HEK293 (cell line): Measurements from ENCODE around the gene BNC1.

Experiments
- CTCF ChIA-PET: fragments of 350-600 bp; formaldehyde crosslinking; extraction: SDS; loops from one replicate; lab custom pipeline; 2021; ENCODE audit warnings: antibody characterized with exemption; lab: Yijun Ruan, JAX
- POLR2A ChIA-PET: fragments of 300-600 bp; formaldehyde crosslinking; extraction: SDS; loops from one replicate; lab custom pipeline; 2020; ENCODE audit warnings: antibody characterized with exemption, inconsistent platforms; lab: Yijun Ruan, JAX
- H3K27ac ChIP-seq: fragments of 200-500 bp; sonication (Bioruptor generic); 2 replicates; pipeline ENCODE4 v1.5.1; 2014; ENCODE audit warnings: low read depth, low read length, control low read depth, inconsistent platforms; ENCODE audit errors: extremely low read depth
- H3K36me3 ChIP-seq, 2 experiments: fragments of 200-500 bp in 1 of 2; sonication (Bioruptor generic) in 1 of 2; 1 replicate in 1 of 2; 2 replicates in 1 of 2; pipeline ENCODE4 v1.5.1; 2014 to 2017; ENCODE audit warnings: inconsistent platforms in 2 of 2, low read length in 2 of 2; ENCODE audit not compliant: control insufficient read depth in 2 of 2, insufficient read depth in 1 of 2
- H3K4me1 ChIP-seq: fragments of 200-500 bp; sonication (Bioruptor generic); 2 replicates; pipeline ENCODE4 v1.5.1; 2014; ENCODE audit warnings: mild to moderate bottlenecking, low read length, inconsistent platforms; ENCODE audit not compliant: control insufficient read depth, insufficient read depth
- H3K4me3 ChIP-seq: 2 replicates; pipeline ENCODE4 v1.5.1; 2011; ENCODE audit warnings: low read depth, mild to moderate bottlenecking, control low read depth, low read length, moderate library complexity
- H3K9me3 ChIP-seq: fragments of 200-500 bp; sonication (Bioruptor generic); 2 replicates; pipeline ENCODE4 v1.5.1; 2014; ENCODE audit warnings: low read depth, low read length, inconsistent platforms; ENCODE audit not compliant: control insufficient read depth, insufficient read depth
- EGR2 ChIP-seq: fragments of 450-650 bp; formaldehyde crosslinking; IDR thresholded peaks from 2 replicates; pipeline ENCODE4 v1.5.1; 2016; ENCODE audit warnings: low read depth, missing biosample characterization, missing genetic modification characterization
- SP7 ChIP-seq: fragments of 450-650 bp; formaldehyde crosslinking; IDR thresholded peaks from 2 replicates; pipeline ENCODE4 v1.5.1; 2016; ENCODE audit warnings: missing biosample characterization, missing genetic modification characterization
- TRIM28 ChIP-seq: IDR thresholded peaks from 2 replicates; pipeline ENCODE4 v1.6.1; 2011; ENCODE audit warnings: low read length, control low read depth, borderline replicate concordance
- ZIC2 ChIP-seq: fragments of 450-650 bp; formaldehyde crosslinking; IDR thresholded peaks from 2 replicates; pipeline ENCODE4 v1.5.1; 2016; ENCODE audit warnings: missing biosample characterization, missing genetic modification characterization
- ZNF184 ChIP-seq: fragments of 450-650 bp; IDR thresholded peaks from 2 replicates; pipeline ENCODE4 v1.5.1; 2018; ENCODE audit warnings: missing biosample characterization, mild to moderate bottlenecking, missing genetic modification characterization
- ZNF19 ChIP-seq: fragments of 450-650 bp; formaldehyde crosslinking; IDR thresholded peaks from 2 replicates; pipeline ENCODE4; 2016; ENCODE audit warnings: missing biosample characterization, missing genetic modification characterization, low read depth
- ZNF214 ChIP-seq: fragments of 450-650 bp; formaldehyde crosslinking; IDR thresholded peaks from 2 replicates; pipeline ENCODE4 v1.5.1; 2017; ENCODE audit warnings: missing biosample characterization, mild to moderate bottlenecking, missing genetic modification characterization, borderline replicate concordance
- ZNF223 ChIP-seq: fragments of 450-650 bp; formaldehyde crosslinking; IDR thresholded peaks from 2 replicates; pipeline ENCODE4 v1.5.1; 2016; ENCODE audit warnings: missing biosample characterization, missing genetic modification characterization
- ZNF335 ChIP-seq: fragments of 450-650 bp; formaldehyde crosslinking; conservative IDR thresholded peaks from 2 replicates; pipeline ENCODE4 v1.5.1; 2016; ENCODE audit warnings: missing biosample characterization, missing genetic modification characterization
- ZNF521 ChIP-seq: fragments of 450-650 bp; formaldehyde crosslinking; IDR thresholded peaks from 2 replicates; pipeline ENCODE4 v1.5.1; 2017; ENCODE audit warnings: missing biosample characterization, mild to moderate bottlenecking, missing genetic modification characterization
- ZNF530 ChIP-seq: fragments of 450-650 bp; formaldehyde crosslinking; IDR thresholded peaks from 2 replicates; pipeline ENCODE4 v1.5.1; 2016; ENCODE audit warnings: low read depth, missing biosample characterization, missing genetic modification characterization
- ZNF621 ChIP-seq: fragments of 450-650 bp; formaldehyde crosslinking; IDR thresholded peaks from 2 replicates; pipeline ENCODE4 v1.5.1; 2017; ENCODE audit warnings: missing biosample characterization, missing genetic modification characterization
- ZNF629 ChIP-seq: fragments of 450-650 bp; formaldehyde crosslinking; IDR thresholded peaks from 2 replicates; pipeline ENCODE4 v1.5.1; 2017; ENCODE audit warnings: missing biosample characterization, missing genetic modification characterization
- ZNF777 ChIP-seq: fragments of 450-650 bp; formaldehyde crosslinking; IDR thresholded peaks from 2 replicates; pipeline ENCODE4 v1.5.1; 2017; ENCODE audit warnings: missing biosample characterization, missing genetic modification characterization, borderline replicate concordance
- TF ChIP-seq, protein P1 (sequence below): fragments of 450-650 bp; formaldehyde crosslinking; IDR thresholded peaks from 2 replicates; pipeline ENCODE4 v1.5.1; 2016; ENCODE audit warnings: missing biosample characterization, missing genetic modification characterization
- TF ChIP-seq, protein P2 (sequence below): fragments of 450-650 bp; formaldehyde crosslinking; IDR thresholded peaks from 2 replicates; pipeline ENCODE4 v1.5.1; 2016; ENCODE audit warnings: missing biosample characterization, missing genetic modification characterization, borderline replicate concordance
- TF ChIP-seq, protein P3 (sequence below): fragments of 450-650 bp; formaldehyde crosslinking; IDR thresholded peaks from 2 replicates; pipeline ENCODE4 v1.5.1; 2016; ENCODE audit warnings: missing biosample characterization, missing genetic modification characterization
- TF ChIP-seq, protein P4 (sequence below): fragments of 450-650 bp; formaldehyde crosslinking; IDR thresholded peaks from 2 replicates; pipeline ENCODE4 v1.5.1; 2016; ENCODE audit warnings: missing biosample characterization, missing genetic modification characterization

BNC1 gene

DNA sequence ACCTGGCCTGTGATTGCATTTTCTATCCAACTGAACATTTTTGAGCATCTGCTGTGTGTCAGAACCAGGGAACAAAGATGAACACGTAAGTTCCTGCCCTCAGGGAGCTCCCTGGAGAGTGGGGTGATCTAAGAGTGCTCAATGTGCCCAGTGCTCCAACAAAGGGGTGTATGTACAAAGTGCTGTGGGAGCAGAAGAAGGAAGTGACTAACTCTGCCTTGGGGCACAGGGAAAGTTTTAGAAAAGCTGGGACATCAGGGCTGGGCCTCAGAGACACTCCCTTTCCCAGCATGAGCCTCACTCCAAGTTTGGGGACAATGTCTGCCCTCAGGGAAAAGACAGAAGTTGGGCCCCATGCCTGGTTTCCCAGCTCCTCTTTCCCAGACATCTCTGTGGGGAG lies 27.6 kb upstream of the BNC1 start:
- Histone ChIP-seq H3K4me1 (no peaks in the 10 kb centered on the region), H3K4me3 (no peak overlapping the region), H3K9me3 (no peaks in the 10 kb centered on the region), H3K27ac (no peak overlapping the region)
- POLR2A ChIA-PET, result interaction anchor here (0.6 kb wide), 1 partner anchor 595 kb away, joined by 4 read pairs; no protein-coding TSS in a partner anchor
- TF ChIP-seq, protein P1, sequence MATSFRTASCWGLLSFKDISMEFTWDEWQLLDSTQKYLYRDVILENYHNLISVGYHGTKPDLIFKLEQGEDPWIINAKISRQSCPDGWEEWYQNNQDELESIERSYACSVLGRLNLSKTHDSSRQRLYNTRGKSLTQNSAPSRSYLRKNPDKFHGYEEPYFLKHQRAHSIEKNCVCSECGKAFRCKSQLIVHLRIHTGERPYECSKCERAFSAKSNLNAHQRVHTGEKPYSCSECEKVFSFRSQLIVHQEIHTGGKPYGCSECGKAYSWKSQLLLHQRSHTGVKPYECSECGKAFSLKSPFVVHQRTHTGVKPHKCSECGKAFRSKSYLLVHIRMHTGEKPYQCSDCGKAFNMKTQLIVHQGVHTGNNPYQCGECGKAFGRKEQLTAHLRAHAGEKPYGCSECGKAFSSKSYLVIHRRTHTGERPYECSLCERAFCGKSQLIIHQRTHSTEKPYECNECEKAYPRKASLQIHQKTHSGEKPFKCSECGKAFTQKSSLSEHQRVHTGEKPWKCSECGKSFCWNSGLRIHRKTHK (tag by site-specific recombination), result no peak
- TF ChIP-seq, protein P2, sequence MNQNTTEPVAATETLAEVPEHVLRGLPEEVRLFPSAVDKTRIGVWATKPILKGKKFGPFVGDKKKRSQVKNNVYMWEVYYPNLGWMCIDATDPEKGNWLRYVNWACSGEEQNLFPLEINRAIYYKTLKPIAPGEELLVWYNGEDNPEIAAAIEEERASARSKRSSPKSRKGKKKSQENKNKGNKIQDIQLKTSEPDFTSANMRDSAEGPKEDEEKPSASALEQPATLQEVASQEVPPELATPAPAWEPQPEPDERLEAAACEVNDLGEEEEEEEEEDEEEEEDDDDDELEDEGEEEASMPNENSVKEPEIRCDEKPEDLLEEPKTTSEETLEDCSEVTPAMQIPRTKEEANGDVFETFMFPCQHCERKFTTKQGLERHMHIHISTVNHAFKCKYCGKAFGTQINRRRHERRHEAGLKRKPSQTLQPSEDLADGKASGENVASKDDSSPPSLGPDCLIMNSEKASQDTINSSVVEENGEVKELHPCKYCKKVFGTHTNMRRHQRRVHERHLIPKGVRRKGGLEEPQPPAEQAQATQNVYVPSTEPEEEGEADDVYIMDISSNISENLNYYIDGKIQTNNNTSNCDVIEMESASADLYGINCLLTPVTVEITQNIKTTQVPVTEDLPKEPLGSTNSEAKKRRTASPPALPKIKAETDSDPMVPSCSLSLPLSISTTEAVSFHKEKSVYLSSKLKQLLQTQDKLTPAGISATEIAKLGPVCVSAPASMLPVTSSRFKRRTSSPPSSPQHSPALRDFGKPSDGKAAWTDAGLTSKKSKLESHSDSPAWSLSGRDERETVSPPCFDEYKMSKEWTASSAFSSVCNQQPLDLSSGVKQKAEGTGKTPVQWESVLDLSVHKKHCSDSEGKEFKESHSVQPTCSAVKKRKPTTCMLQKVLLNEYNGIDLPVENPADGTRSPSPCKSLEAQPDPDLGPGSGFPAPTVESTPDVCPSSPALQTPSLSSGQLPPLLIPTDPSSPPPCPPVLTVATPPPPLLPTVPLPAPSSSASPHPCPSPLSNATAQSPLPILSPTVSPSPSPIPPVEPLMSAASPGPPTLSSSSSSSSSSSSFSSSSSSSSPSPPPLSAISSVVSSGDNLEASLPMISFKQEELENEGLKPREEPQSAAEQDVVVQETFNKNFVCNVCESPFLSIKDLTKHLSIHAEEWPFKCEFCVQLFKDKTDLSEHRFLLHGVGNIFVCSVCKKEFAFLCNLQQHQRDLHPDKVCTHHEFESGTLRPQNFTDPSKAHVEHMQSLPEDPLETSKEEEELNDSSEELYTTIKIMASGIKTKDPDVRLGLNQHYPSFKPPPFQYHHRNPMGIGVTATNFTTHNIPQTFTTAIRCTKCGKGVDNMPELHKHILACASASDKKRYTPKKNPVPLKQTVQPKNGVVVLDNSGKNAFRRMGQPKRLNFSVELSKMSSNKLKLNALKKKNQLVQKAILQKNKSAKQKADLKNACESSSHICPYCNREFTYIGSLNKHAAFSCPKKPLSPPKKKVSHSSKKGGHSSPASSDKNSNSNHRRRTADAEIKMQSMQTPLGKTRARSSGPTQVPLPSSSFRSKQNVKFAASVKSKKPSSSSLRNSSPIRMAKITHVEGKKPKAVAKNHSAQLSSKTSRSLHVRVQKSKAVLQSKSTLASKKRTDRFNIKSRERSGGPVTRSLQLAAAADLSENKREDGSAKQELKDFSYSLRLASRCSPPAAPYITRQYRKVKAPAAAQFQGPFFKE (tag by site-specific recombination), result no peak
- TF ChIP-seq ZNF530 (tag by site-specific recombination) (no peak), ZNF335 (no peak), ZNF777 (tag by site-specific recombination) (no peak), ZNF521 (tag by site-specific recombination) (no peak), ZNF621 (no peak), ZIC2 (no peak), ZNF19 (tag by site-specific recombination) (no peak), ZNF214 (tag by site-specific recombination) (no peak), TRIM28 (no peak), ZNF223 (tag by site-specific recombination) (no peak), SP7 (tag by site-specific recombination) (no peak), EGR2 (tag by site-specific recombination) (no peak), ZNF184 (no peak), ZNF629 (tag by site-specific recombination) (no peak)
- TF ChIP-seq, protein P3, sequence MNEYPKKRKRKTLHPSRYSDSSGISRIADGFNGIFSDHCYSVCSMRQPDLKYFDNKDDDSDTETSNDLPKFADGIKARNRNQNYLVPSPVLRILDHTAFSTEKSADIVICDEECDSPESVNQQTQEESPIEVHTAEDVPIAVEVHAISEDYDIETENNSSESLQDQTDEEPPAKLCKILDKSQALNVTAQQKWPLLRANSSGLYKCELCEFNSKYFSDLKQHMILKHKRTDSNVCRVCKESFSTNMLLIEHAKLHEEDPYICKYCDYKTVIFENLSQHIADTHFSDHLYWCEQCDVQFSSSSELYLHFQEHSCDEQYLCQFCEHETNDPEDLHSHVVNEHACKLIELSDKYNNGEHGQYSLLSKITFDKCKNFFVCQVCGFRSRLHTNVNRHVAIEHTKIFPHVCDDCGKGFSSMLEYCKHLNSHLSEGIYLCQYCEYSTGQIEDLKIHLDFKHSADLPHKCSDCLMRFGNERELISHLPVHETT (tag by site-specific recombination), result no peak
- TF ChIP-seq, protein P4, sequence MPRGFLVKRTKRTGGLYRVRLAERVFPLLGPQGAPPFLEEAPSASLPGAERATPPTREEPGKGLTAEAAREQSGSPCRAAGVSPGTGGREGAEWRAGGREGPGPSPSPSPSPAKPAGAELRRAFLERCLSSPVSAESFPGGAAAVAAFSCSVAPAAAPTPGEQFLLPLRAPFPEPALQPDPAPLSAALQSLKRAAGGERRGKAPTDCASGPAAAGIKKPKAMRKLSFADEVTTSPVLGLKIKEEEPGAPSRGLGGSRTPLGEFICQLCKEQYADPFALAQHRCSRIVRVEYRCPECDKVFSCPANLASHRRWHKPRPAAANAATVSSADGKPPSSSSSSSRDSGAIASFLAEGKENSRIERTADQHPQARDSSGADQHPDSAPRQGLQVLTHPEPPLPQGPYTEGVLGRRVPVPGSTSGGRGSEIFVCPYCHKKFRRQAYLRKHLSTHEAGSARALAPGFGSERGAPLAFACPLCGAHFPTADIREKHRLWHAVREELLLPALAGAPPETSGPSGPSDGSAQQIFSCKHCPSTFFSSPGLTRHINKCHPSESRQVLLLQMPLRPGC (tag by site-specific recombination), result no peak
- TF ChIP-seq, all 188 proteins: peak for 0
- no peaks in the 10 kb centered on the region for H3K36me3 ChIP-seq
- CTCF ChIA-PET, result interaction anchor here (0.7 to 1.2 kb wide), 2 partner anchors 64 to 100 kb away, joined by 3 to 4 read pairs; no protein-coding TSS in a partner anchor
